SU-DHL-6 (cell line): ENCODE data around the gene BHMT.

ENCODE experiments used
- CTCF ChIP-seq: fragments of 200-600 bp; sonication (generic); IDR thresholded peaks from one replicate; pipeline ENCODE4 v1.5.1; 2017; ENCODE audit warnings: antibody characterized with exemption, mild to moderate bottlenecking, low read length, moderate library complexity; ENCODE audit not compliant: insufficient read depth, poor library complexity, severe bottlenecking
- EZH2phosphoT487 ChIP-seq: fragments of 200-600 bp; sonication (generic), shearing (Covaris generic); conservative IDR thresholded peaks from 2 replicates; pipeline ENCODE4 v1.6.1; 2018; ENCODE audit warnings: mild to moderate bottlenecking, antibody characterized with exemption, low read length, moderate library complexity, mixed read lengths

- TF ChIP-seq CTCF (no peak), EZH2phosphoT487 (no peak)
These were observed 23.1 kb upstream of the BHMT start for GRCh38 chr5:79088507-79088906.
